ENCODE data around the gene RWDD4. TPM values are rescaled to one million over a fixed set of nuclear protein-coding genes. Genes with fewer than 3 reads are reported as not detected.
A peak's percentile ranks its signal among the peaks of the same experiment; 100 is the strongest.

The RWDD4 gene
- total RNA-seq, 2 experiments from 2014 or later: 9.9 to 10.5 TPM

- Mint-ChIP-seq H3K4me1 (ENCODE audit: low read depth) (no peaks in the 10 kb centered on the region), H3K9me3 (no peaks in the 10 kb centered on the region), H3K4me3 (no peak overlapping the region), H3K27me3 (peaks cover 21% of the 10 kb centered on the region), H3K27ac (no peak overlapping the region), H3K36me3 (ENCODE audit: low read depth) (no peaks in the 10 kb centered on the region)
- ATAC-seq (ENCODE audit: poor library complexity): no peak
- TF ChIP-seq CTCF (IDR thresholded peaks at IDR 0.05): no peak
- intact Hi-C loops (cut with DNase I, micrococcal nuclease): no loop called here
- no peak for DNase-seq
- Histone ChIP-seq H3K4me1 (ENCODE audit: insufficient read depth, low read length) (no peaks in the 10 kb centered on the region), H3K27ac (ENCODE audit: low read depth in 1 of 2, low read length in 2 of 2) (no peak overlapping the region), H3K9me3 (ENCODE audit: control insufficient read depth in 1 of 2, insufficient read depth in 1 of 2, low read length in 2 of 2) (no peaks in the 10 kb centered on the region), H3K27me3 (ENCODE audit: control insufficient read depth in 1 of 2, insufficient read depth in 2 of 2, low read length in 2 of 2) (peaks cover 3 to 5% of the 10 kb centered on the region in 2 experiments), H3K4me3 (ENCODE audit: low read length) (no peak overlapping the region), H3K36me3 (ENCODE audit: insufficient read depth, low read length) (no peaks in the 10 kb centered on the region)
- ChIA-PET CTCF (no interaction called here), POLR2A (no interaction called here)
These were observed 49.8 kb downstream of the RWDD4 start for GRCh38 chr4:183609151-183609550.

GRCh38 chr4:183607894-183608293, 51.1 kb downstream of the RWDD4 start:
- Histone ChIP-seq H3K4me3 (ENCODE audit: low read length) (no peak overlapping the region), H3K4me1 (ENCODE audit: insufficient read depth, low read length) (no peaks in the 10 kb centered on the region), H3K9me3 (ENCODE audit: control insufficient read depth in 1 of 2, insufficient read depth in 1 of 2, low read length in 2 of 2) (no peaks in the 10 kb centered on the region), H3K27ac (ENCODE audit: low read depth in 1 of 2, low read length in 2 of 2) (no peak overlapping the region), H3K36me3 (ENCODE audit: insufficient read depth, low read length) (no peaks in the 10 kb centered on the region), H3K27me3 (ENCODE audit: control insufficient read depth in 1 of 2, insufficient read depth in 2 of 2, low read length in 2 of 2) (peaks cover 3 to 5% of the 10 kb centered on the region in 2 experiments)
- no peaks in the 10 kb centered on the region for H3K36me3 Mint-ChIP-seq (ENCODE audit: low read depth)
- intact Hi-C loops (cut with DNase I, micrococcal nuclease): no loop called here
- DNase-seq (no peak), ATAC-seq (ENCODE audit: poor library complexity) (no peak)
- no peaks in the 10 kb centered on the region for H3K9me3 Mint-ChIP-seq
- H3K4me1 Mint-ChIP-seq (ENCODE audit: low read depth): no peaks in the 10 kb centered on the region
- no peak for TF ChIP-seq CTCF (IDR thresholded peaks at IDR 0.05)
- POLR2A ChIA-PET: no interaction called here
- no peak overlapping the region for H3K4me3 Mint-ChIP-seq
- no peak overlapping the region for H3K27ac Mint-ChIP-seq
- peaks cover 16% of the 10 kb centered on the region for H3K27me3 Mint-ChIP-seq
- CTCF ChIA-PET: no interaction called here

GRCh38 chr4:183602557-183603027, 56.4 kb downstream of the RWDD4 start:
- Histone ChIP-seq H3K27me3 (ENCODE audit: control insufficient read depth in 1 of 2, insufficient read depth in 2 of 2, low read length in 2 of 2) (peaks cover 3 to 4% of the 10 kb centered on the region in 2 experiments), H3K9me3 (ENCODE audit: control insufficient read depth in 1 of 2, insufficient read depth in 1 of 2, low read length in 2 of 2) (no peaks in the 10 kb centered on the region), H3K36me3 (ENCODE audit: insufficient read depth, low read length) (no peaks in the 10 kb centered on the region), H3K27ac (ENCODE audit: low read depth in 1 of 2, low read length in 2 of 2) (no peak overlapping the region), H3K4me3 (ENCODE audit: low read length) (no peak overlapping the region), H3K4me1 (ENCODE audit: insufficient read depth, low read length) (no peaks in the 10 kb centered on the region)
- CTCF ChIA-PET: interaction anchor here (1.2 kb wide), 1 partner anchor 9 kb away, joined by 3 read pairs; no protein-coding TSS in a partner anchor
- H3K4me3 Mint-ChIP-seq: no peak overlapping the region
- POLR2A ChIA-PET: interaction anchor here (0.7 kb wide), 1 partner anchor 150 kb away, joined by 3 read pairs; no protein-coding TSS in a partner anchor
- no peaks in the 10 kb centered on the region for H3K4me1 Mint-ChIP-seq (ENCODE audit: low read depth)
- H3K27ac Mint-ChIP-seq: no peak overlapping the region
- TF ChIP-seq CTCF (IDR thresholded peaks at IDR 0.05): peak; percentile 13
- DNase-seq (peak in 3 of 14 experiments; percentile 11 to 33 (median 29)), ATAC-seq (ENCODE audit: poor library complexity) (no peak)
- peaks cover 7% of the 10 kb centered on the region for H3K27me3 Mint-ChIP-seq
- no peaks in the 10 kb centered on the region for H3K9me3 Mint-ChIP-seq
- no peaks in the 10 kb centered on the region for H3K36me3 Mint-ChIP-seq (ENCODE audit: low read depth)
- intact Hi-C loops (cut with DNase I, micrococcal nuclease): no loop called here

Measured in CD4-positive, alpha-beta T cell (primary cell).